Kidney epithelial cell (primary cell): ENCODE results near the gene FMNL2. TPM values are rescaled to one million over a fixed set of nuclear protein-coding genes. Genes with fewer than 3 reads are reported as not detected.

Experiments used
- DNase-seq: peaks from one replicate; pipeline ENCODE4 v3.0.0-alpha.2; 2010; ENCODE audit warnings: low read depth
- H3K27me3 ChIP-seq: 2 replicates; pipeline ENCODE4 v1.6.0; 2011; ENCODE audit warnings: low read length; ENCODE audit not compliant: control insufficient read depth, insufficient read depth
- H3K36me3 ChIP-seq: 2 replicates; pipeline ENCODE4 v1.5.1; 2011; ENCODE audit warnings: low read length; ENCODE audit not compliant: control insufficient read depth, insufficient read depth
- H3K4me3 ChIP-seq: 2 replicates; pipeline ENCODE4 v1.5.1; 2011; ENCODE audit warnings: low read depth, mild to moderate bottlenecking, control low read depth, low read length
- total RNA-seq: library from RNA; depleted of rRNA; stranded (reverse); fragments of >200 nt; gene quantifications from 2 replicates; pipeline ENCODE4 v1.2.3, GENCODE V29; 2015
- TF ChIP-seq, protein P1 (sequence below): IDR thresholded peaks from 2 replicates; pipeline ENCODE4 v1.5.1; 2011; ENCODE audit warnings: mild to moderate bottlenecking, moderate library complexity, low read length, control low read depth, inconsistent platforms; ENCODE audit not compliant: insufficient read depth, poor library complexity, severe bottlenecking

The FMNL2 gene
- total RNA-seq, 1 donor from 2014 or later, result 68.0 TPM

DNA sequence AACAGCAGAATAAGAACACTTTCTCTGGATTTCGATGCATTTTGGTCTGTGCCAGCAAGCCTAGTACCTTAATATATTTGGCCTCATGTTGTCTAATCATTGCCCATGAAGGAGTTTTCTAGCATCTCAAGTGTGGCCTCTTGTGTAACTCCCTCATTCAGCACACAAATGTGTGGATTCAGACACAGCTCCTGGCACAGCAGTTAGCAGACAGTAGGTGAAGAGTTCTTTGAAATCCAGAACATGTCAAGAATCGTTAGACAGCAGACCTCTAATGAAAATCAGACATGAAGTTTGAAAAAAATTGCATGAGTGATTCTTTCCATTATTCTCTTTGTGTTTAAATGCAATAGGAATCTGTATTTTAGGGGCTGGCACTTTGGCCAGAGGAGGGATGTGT is 177.0 kb downstream of the FMNL2 start:
- TF ChIP-seq, protein P1, sequence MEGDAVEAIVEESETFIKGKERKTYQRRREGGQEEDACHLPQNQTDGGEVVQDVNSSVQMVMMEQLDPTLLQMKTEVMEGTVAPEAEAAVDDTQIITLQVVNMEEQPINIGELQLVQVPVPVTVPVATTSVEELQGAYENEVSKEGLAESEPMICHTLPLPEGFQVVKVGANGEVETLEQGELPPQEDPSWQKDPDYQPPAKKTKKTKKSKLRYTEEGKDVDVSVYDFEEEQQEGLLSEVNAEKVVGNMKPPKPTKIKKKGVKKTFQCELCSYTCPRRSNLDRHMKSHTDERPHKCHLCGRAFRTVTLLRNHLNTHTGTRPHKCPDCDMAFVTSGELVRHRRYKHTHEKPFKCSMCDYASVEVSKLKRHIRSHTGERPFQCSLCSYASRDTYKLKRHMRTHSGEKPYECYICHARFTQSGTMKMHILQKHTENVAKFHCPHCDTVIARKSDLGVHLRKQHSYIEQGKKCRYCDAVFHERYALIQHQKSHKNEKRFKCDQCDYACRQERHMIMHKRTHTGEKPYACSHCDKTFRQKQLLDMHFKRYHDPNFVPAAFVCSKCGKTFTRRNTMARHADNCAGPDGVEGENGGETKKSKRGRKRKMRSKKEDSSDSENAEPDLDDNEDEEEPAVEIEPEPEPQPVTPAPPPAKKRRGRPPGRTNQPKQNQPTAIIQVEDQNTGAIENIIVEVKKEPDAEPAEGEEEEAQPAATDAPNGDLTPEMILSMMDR, result no peak
- Histone ChIP-seq H3K36me3 (no peaks in the 10 kb centered on the region), H3K4me3 (no peak overlapping the region), H3K27me3 (no peaks in the 10 kb centered on the region)
- no peak for DNase-seq

DNA sequence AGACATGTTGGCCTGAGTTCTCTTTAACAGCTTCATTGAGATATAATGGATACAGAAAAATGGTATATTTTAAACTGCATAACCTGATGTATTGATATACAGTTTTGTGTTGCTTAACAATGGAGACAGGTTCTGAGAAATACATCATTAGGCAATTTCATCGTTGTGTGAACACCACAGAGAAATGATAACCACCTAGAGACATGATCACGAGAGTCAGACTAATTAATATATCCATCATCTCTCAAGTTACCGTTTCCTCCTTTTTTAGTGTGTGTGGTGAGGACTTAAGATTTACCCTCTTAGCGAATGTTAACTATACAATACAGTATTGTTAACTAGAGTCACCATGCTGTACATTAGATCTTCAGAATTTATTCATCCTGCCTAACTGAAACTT is 178.1 kb downstream of the FMNL2 start:
- no peak for DNase-seq
- H3K4me3 ChIP-seq, result no peak overlapping the region
- TF ChIP-seq, protein P1, result no peak
- no peaks in the 10 kb centered on the region for H3K27me3 ChIP-seq
- H3K36me3 ChIP-seq, result no peaks in the 10 kb centered on the region

DNA sequence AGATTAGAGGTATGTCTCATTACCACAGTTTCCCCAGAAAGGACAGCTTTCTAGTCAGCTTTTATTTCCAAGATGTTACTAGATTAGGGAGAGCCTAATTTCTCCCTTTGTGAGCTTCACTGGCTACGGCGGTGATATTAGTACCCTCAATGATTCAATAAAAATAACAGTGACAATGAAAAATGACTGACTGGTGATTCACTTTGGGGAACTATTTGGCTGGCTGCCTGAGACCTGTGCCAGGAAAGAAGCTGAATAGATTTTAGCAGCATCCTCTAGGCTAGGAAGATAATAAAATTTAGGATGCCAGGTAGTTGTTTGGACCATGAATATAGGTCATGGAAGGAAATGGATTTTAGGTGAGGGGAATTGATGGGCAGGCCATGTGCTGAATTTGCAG is 178.7 kb downstream of the FMNL2 start:
- TF ChIP-seq, protein P1, result no peak

DNA sequence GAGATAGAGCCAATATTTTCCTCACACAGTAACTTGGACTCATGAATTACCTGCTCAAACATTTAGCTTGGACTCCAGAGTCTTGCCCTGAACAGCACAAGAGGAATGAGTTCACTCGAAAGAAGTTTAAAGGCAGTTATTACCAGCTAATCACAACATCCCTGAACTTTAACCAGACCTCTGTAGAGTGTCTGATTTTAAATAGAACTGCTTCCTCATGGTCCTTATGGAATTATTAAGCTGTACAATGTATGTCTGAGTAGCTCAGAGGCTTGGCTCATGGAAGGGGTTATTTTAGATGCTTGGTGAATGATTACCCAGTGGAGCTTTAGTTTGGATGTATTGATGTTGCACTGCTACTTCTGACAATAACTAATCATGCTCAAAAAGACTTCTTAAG is 183.1 kb downstream of the FMNL2 start:
- H3K4me3 ChIP-seq, result no peak overlapping the region
- TF ChIP-seq, protein P1, result no peak
- no peak for DNase-seq
- no peaks in the 10 kb centered on the region for H3K27me3 ChIP-seq
- H3K36me3 ChIP-seq, result no peaks in the 10 kb centered on the region

More for the DNA sequence above, 178.7 kb downstream of the FMNL2 start:
- DNase-seq, result no peak
- Histone ChIP-seq H3K4me3 (no peak overlapping the region), H3K36me3 (no peaks in the 10 kb centered on the region), H3K27me3 (no peaks in the 10 kb centered on the region)

DNA sequence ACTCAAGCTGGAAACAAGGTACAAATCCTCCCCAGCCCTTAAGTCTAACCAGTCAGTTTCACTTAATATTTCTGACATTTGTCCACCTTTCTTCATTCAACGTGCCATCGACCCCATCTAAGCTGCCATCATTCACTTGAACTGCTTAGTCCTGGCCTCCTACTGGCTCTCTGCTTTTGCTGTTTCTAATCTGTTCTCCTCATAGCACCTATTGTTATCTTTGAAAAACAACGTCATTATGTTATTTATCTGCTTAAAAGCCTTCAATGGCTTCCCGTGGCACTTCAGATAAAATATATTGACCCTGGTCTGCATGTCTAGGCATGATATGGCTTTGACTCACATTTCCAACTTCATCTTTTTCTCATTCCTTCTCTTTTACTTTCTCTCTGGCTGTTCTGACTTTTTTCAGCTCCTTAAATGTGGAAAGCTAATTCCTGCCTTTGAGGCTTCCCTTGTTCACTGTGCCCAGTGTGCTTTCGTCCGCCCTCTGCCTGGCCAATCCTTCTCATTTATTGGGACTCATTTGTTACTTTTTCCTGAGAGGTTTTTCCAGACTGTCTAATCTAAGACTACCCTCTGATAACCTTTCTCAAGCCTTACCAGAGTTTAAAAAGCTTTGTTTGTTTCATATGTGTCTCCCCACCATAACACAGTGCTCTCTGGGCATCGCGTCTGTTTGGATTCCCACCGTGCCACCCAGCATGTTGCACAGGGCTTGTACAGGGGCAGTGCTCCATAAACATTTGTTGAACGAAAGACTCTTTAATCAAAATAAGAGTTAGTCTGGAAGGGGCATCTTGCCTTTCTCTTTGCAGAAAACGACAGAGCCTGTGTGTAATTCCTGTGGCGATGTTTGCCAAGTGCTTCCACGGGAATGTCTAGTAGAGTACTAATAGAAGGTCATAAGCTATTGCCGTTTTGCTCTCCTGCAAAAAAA is 183.9 kb downstream of the FMNL2 start:
- Histone ChIP-seq H3K27me3 (no peaks in the 10 kb centered on the region), H3K36me3 (no peaks in the 10 kb centered on the region), H3K4me3 (no peak overlapping the region)
- TF ChIP-seq, protein P1, result no peak
- DNase-seq, result no peak

DNA sequence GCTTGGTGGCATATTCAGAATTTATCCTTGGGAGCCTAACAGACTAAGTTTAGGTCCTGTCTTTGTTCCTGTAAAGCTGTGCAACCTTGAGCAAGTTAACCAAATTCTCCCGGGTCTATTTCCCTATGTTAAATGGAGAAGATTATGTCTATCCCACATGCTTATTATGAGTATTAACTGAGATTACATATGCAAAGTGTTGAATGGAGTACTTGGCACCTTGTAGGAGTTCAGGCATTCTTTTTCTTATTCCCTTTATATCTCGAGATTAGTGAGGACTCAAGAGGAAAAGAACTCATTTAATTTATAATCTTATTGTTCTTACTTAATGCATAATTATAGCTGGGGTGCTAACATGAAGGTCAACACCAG is 184.6 kb downstream of the FMNL2 start:
- no peak for DNase-seq
- TF ChIP-seq, protein P1, result no peak

More for the DNA sequence above, 184.6 kb downstream of the FMNL2 start:
- no peak overlapping the region for H3K4me3 ChIP-seq
- no peaks in the 10 kb centered on the region for H3K36me3 ChIP-seq
- H3K27me3 ChIP-seq, result no peaks in the 10 kb centered on the region
